Measurements from ENCODE around the gene COL21A1. TPM values are rescaled to one million over a fixed set of nuclear protein-coding genes. Genes with fewer than 3 reads are reported as not detected.

Gene COL21A1
- total RNA-seq, 1 experiment from 2014 or later: 1.8 TPM

GRCh38 chr6:56259234-56260077 is 12.1 kb upstream of the COL21A1 start:
- DNase-seq: no peak
- H3K27me3 Mint-ChIP-seq (ENCODE audit: low read depth): no peaks in the 10 kb centered on the region; the same call in 1 of the 2 replicates

More at GRCh38 chr6:56259234-56260077, 12.1 kb upstream of the COL21A1 start:
- Histone ChIP-seq H2AK5ac (ENCODE audit: insufficient read length, low read length) (no peak overlapping the region), H3K4ac (ENCODE audit: low read depth, low read length) (no peak overlapping the region), H3K9ac (ENCODE audit: extremely low read depth, insufficient read length, low read length) (no peak overlapping the region), H3K56ac (ENCODE audit: insufficient read length, low read depth, low read length) (no peak overlapping the region), H3K79me1 (ENCODE audit: insufficient read depth, low read depth, low read length, poor library complexity, severe bottlenecking) (no peaks in the 10 kb centered on the region), H3K27me3 (ENCODE audit: insufficient read depth, low read length) (no peaks in the 10 kb centered on the region), H3K18ac (ENCODE audit: insufficient read length, low read depth, low read length) (no peak overlapping the region), H3K23ac (ENCODE audit: insufficient read length, low read depth, low read length) (no peak overlapping the region), H3K9me3 (ENCODE audit: control insufficient read depth, low read depth, low read length) (no peaks in the 10 kb centered on the region), H2AFZ (ENCODE audit: low read length) (no peak overlapping the region), H3K27ac (ENCODE audit: insufficient read length, low read depth, low read length) (no peak overlapping the region), H4K91ac (ENCODE audit: insufficient read length, low read depth, low read length) (no peak overlapping the region), H3K79me2 (ENCODE audit: insufficient read depth, low read length) (no peaks in the 10 kb centered on the region), H2BK15ac (ENCODE audit: low read depth, low read length) (no peak overlapping the region), H2BK20ac (ENCODE audit: low read depth, low read length, poor library complexity, severe bottlenecking) (no peak overlapping the region), H4K8ac (replicated peaks; ENCODE audit: insufficient read length, low read depth, low read length) (no peak overlapping the region), H3K23me2 (ENCODE audit: insufficient read length, low read depth, low read length, poor library complexity, severe bottlenecking) (no peaks in the 10 kb centered on the region), H3K4me1 (ENCODE audit: insufficient read depth, low read length) (peaks cover 3% of the 10 kb centered on the region; the same call in 1 of the 2 replicates), H2BK120ac (ENCODE audit: low read depth, low read length, poor library complexity, severe bottlenecking) (no peak overlapping the region), H4K5ac (ENCODE audit: insufficient read length, low read depth, low read length) (no peak overlapping the region), H2BK12ac (ENCODE audit: insufficient read length, low read depth, low read length) (no peak overlapping the region), H3K4me2 (ENCODE audit: insufficient read depth, insufficient read length, low read length) (no peak overlapping the region), H3K14ac (ENCODE audit: insufficient read depth, low read length) (no peak overlapping the region), H3T11ph (ENCODE audit: low read length) (no peak overlapping the region), H2BK5ac (ENCODE audit: insufficient read length, low read length) (no peak overlapping the region), H4K20me1 (ENCODE audit: control insufficient read depth, insufficient read depth, insufficient read length) (no peaks in the 10 kb centered on the region)
- TF ChIP-seq CTCF (conservative IDR thresholded peaks at IDR 0.05): no peak
- WGBS (ENCODE audit: extremely low coverage, insufficient read length, low lambda C conversion rate): no CpG with 5 or more reads among the region's 3 CpGs
- Mint-ChIP-seq H3K4me3 (no peak overlapping the region), H3K4me1 (peaks cover 5 to 7% of the 10 kb centered on the region in 2 experiments; a peak in 3 of 4 replicates), H3K36me3 (ENCODE audit: insufficient read depth in 1 of 3, low read depth in 3 of 3) (no peaks in the 10 kb centered on the region), H3K9me3 (no peaks in the 10 kb centered on the region), H3K27ac (no peak overlapping the region; a peak in 2 of 7 replicates)
